Liver (tissue), 3 donors: ENCODE results near the gene HAGH.

Experiments
- CTCF ChIP-seq: fragments of 150-350 bp; IDR thresholded peaks from 2 replicates; pipeline ENCODE4 v1.5.1; 2017; ENCODE audit warnings: improper control_type of control experiment, low read depth, low read length; ENCODE audit not compliant: missing input control
- GABPA ChIP-seq, 2 donors: IDR thresholded peaks in 1 of 2; conservative IDR thresholded peaks in 1 of 2; 2 replicates each; pipeline ENCODE4 v1.6.1; 2016; ENCODE audit warnings: antibody characterized with exemption in 2 of 2, mild to moderate bottlenecking in 1 of 2, moderate library complexity in 1 of 2
- JUND ChIP-seq, 2 donors: IDR thresholded peaks; 2 replicates each; pipeline ENCODE4 v1.6.1; 2016; ENCODE audit warnings: antibody characterized with exemption in 2 of 2
- RAD21 ChIP-seq, 2 donors: IDR thresholded peaks; 2 replicates each; pipeline ENCODE4 v1.6.1; 2016; ENCODE audit warnings: antibody characterized with exemption in 2 of 2, mild to moderate bottlenecking in 2 of 2
- REST ChIP-seq: IDR thresholded peaks from 2 replicates; pipeline ENCODE4 v1.6.1; 2016; ENCODE audit warnings: antibody characterized with exemption, mild to moderate bottlenecking
- SP1 ChIP-seq: IDR thresholded peaks from 2 replicates; pipeline ENCODE4 v1.6.1; 2018; ENCODE audit warnings: antibody characterized with exemption, mild to moderate bottlenecking
- TAF1 ChIP-seq: conservative IDR thresholded peaks from 2 replicates; pipeline ENCODE4 v1.6.1; 2016; ENCODE audit warnings: antibody characterized with exemption, mild to moderate bottlenecking
- YY1 ChIP-seq: IDR thresholded peaks from 2 replicates; pipeline ENCODE4 v1.6.1; 2016; ENCODE audit warnings: antibody characterized with exemption, mild to moderate bottlenecking
- TF ChIP-seq, protein P1 (sequence below): IDR thresholded peaks from 2 replicates; pipeline ENCODE4 v1.6.1; 2016; ENCODE audit warnings: antibody characterized with exemption
- TF ChIP-seq, protein P2 (sequence below): IDR thresholded peaks from 2 replicates; pipeline ENCODE4 v1.6.1; 2016; ENCODE audit warnings: antibody characterized with exemption
- donor health status: healthy.
- donor health status: healthy.

DNA sequence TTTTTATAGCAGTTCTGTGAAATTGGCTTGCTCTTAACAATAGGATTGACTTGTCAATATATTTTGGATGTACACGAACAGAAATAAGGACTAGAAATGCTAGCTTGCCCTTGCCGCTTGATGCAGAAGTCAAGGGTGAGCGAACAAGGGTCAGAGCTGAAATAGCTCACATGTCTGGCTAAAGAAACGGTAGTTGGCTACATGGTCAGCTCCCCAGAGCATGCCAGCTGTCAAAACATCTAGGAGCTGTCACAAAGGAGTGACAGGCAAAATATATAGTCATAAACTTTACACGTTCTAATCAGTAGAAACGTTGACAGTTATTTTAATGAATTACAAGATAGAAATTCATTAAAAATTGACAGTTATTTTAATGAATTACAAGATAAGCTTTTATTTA is 48.2 kb upstream of the HAGH start:
- TF ChIP-seq CTCF (no peak), JUND (IDR thresholded peaks at IDR 0.05) (no peak), GABPA (IDR thresholded peaks at IDR 0.05 in 1 of 2, conservative IDR thresholded peaks at IDR 0.05 in 1 of 2) (no peak), RAD21 (IDR thresholded peaks at IDR 0.05) (no peak), SP1 (peak; percentile 0), TAF1 (no peak), REST (no peak), YY1 (peak; percentile 42)
- TF ChIP-seq, protein P1, sequence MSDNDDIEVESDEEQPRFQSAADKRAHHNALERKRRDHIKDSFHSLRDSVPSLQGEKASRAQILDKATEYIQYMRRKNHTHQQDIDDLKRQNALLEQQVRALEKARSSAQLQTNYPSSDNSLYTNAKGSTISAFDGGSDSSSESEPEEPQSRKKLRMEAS = no peak
- TF ChIP-seq, protein P2, sequence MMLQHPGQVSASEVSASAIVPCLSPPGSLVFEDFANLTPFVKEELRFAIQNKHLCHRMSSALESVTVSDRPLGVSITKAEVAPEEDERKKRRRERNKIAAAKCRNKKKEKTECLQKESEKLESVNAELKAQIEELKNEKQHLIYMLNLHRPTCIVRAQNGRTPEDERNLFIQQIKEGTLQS = no peak
